ENCODE data around the gene CADM2. TPM values are rescaled to one million over a fixed set of nuclear protein-coding genes. Genes with fewer than 3 reads are reported as not detected.

The CADM2 gene
- total RNA-seq, 1 donor from 2014 or later = 2.9 TPM

GRCh38 chr3:85660451-85660850, 701.7 kb downstream of the CADM2 start:
- no peak for FAIRE-seq
- no peaks in the 10 kb centered on the region for H3K4me1 Mint-ChIP-seq (ENCODE audit: low read depth, unreplicated experiment)
- no peak overlapping the region for H3K9ac ChIP-seq (ENCODE audit: low read length)

DNA sequence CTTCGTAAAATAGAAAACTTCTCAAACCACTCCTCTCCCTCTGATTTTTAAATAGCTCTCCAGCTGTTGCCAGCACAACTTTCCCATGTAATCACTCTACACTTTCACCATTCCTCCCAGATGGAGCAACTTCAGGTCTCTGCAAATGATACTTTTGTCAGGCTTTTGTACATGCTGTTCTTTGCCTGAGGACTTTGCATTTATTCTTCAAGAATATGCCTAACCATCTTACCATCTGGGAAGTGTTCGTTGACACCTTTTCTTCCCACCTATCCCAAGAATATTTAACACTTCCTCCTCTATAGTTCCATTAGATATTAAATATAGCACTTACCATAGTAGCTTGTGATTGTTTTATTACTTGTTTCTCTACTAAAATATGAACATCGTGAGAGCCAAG, 703.7 kb downstream of the CADM2 start:
- Histone ChIP-seq H3K9ac (ENCODE audit: low read length) (no peak overlapping the region), H4K20me1 (ENCODE audit: insufficient read depth, low read length) (no peaks in the 10 kb centered on the region), H3K4me3 (ENCODE audit: insufficient read depth, low read depth, low read length) (no peak overlapping the region), H3K27ac (ENCODE audit: low read depth, low read length) (no peak overlapping the region), H3K79me2 (ENCODE audit: insufficient read depth, low read length) (no peaks in the 10 kb centered on the region), H3K4me2 (ENCODE audit: low read length) (no peak overlapping the region), H2AFZ (ENCODE audit: low read depth, low read length) (no peak overlapping the region), H3K36me3 (ENCODE audit: insufficient read depth, low read length) (no peaks in the 10 kb centered on the region), H3K9me3 (ENCODE audit: insufficient read depth, low read depth, low read length) (no peaks in the 10 kb centered on the region), H3K4me1 (ENCODE audit: insufficient read depth, low read length) (no peaks in the 10 kb centered on the region), H3K27me3 (ENCODE audit: insufficient read depth, low read length) (no peaks in the 10 kb centered on the region)
- no peaks in the 10 kb centered on the region for H3K4me1 Mint-ChIP-seq (ENCODE audit: low read depth, unreplicated experiment)
- H3K9me3 Mint-ChIP-seq (ENCODE audit: unreplicated experiment) = no peaks in the 10 kb centered on the region
- TF ChIP-seq, protein P1, sequence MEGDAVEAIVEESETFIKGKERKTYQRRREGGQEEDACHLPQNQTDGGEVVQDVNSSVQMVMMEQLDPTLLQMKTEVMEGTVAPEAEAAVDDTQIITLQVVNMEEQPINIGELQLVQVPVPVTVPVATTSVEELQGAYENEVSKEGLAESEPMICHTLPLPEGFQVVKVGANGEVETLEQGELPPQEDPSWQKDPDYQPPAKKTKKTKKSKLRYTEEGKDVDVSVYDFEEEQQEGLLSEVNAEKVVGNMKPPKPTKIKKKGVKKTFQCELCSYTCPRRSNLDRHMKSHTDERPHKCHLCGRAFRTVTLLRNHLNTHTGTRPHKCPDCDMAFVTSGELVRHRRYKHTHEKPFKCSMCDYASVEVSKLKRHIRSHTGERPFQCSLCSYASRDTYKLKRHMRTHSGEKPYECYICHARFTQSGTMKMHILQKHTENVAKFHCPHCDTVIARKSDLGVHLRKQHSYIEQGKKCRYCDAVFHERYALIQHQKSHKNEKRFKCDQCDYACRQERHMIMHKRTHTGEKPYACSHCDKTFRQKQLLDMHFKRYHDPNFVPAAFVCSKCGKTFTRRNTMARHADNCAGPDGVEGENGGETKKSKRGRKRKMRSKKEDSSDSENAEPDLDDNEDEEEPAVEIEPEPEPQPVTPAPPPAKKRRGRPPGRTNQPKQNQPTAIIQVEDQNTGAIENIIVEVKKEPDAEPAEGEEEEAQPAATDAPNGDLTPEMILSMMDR (IDR thresholded peaks at IDR 0.05; ENCODE audit: insufficient read depth, low read depth, low read length) = no peak
- no peak for TF ChIP-seq EZH2 (IDR thresholded peaks at IDR 0.05; ENCODE audit: insufficient read depth, low read length)
- H3K27me3 Mint-ChIP-seq (ENCODE audit: low read depth, unreplicated experiment) = no peaks in the 10 kb centered on the region
- H3K4me3 Mint-ChIP-seq (ENCODE audit: unreplicated experiment) = no peak overlapping the region
- DNase-seq (ENCODE audit: low read depth) = no peak
- no peaks in the 10 kb centered on the region for H3K36me3 Mint-ChIP-seq (ENCODE audit: low read depth, unreplicated experiment)
- no peak overlapping the region for H3K27ac Mint-ChIP-seq (ENCODE audit: unreplicated experiment)
- no peak for FAIRE-seq

More at GRCh38 chr3:85660451-85660850, 701.7 kb downstream of the CADM2 start:
- H3K9me3 ChIP-seq (ENCODE audit: insufficient read depth, low read depth, low read length) = no peaks in the 10 kb centered on the region
- H3K4me3 ChIP-seq (ENCODE audit: insufficient read depth, low read depth, low read length) = no peak overlapping the region
- H3K4me1 ChIP-seq (ENCODE audit: insufficient read depth, low read length) = no peaks in the 10 kb centered on the region
- no peaks in the 10 kb centered on the region for H4K20me1 ChIP-seq (ENCODE audit: insufficient read depth, low read length)
- Mint-ChIP-seq H3K27me3 (ENCODE audit: low read depth, unreplicated experiment) (no peaks in the 10 kb centered on the region), H3K4me3 (ENCODE audit: unreplicated experiment) (no peak overlapping the region), H3K36me3 (ENCODE audit: low read depth, unreplicated experiment) (no peaks in the 10 kb centered on the region), H3K9me3 (ENCODE audit: unreplicated experiment) (no peaks in the 10 kb centered on the region), H3K27ac (ENCODE audit: unreplicated experiment) (no peak overlapping the region)
- H2AFZ ChIP-seq (ENCODE audit: low read depth, low read length) = no peak overlapping the region
- TF ChIP-seq, protein P1 (IDR thresholded peaks at IDR 0.05; ENCODE audit: insufficient read depth, low read depth, low read length) = no peak
- TF ChIP-seq EZH2 (IDR thresholded peaks at IDR 0.05; ENCODE audit: insufficient read depth, low read length) = no peak
- H3K27me3 ChIP-seq (ENCODE audit: insufficient read depth, low read length) = no peaks in the 10 kb centered on the region
- DNase-seq (ENCODE audit: low read depth) = no peak
- H3K36me3 ChIP-seq (ENCODE audit: insufficient read depth, low read length) = no peaks in the 10 kb centered on the region
- H3K79me2 ChIP-seq (ENCODE audit: insufficient read depth, low read length) = no peaks in the 10 kb centered on the region
- H3K27ac ChIP-seq (ENCODE audit: low read depth, low read length) = no peak overlapping the region
- no peak overlapping the region for H3K4me2 ChIP-seq (ENCODE audit: low read length)

GRCh38 chr3:85667744-85668143, 709.0 kb downstream of the CADM2 start:
- Histone ChIP-seq H3K9ac (ENCODE audit: low read length) (no peak overlapping the region), H3K4me3 (ENCODE audit: insufficient read depth, low read depth, low read length) (no peak overlapping the region), H3K79me2 (ENCODE audit: insufficient read depth, low read length) (no peaks in the 10 kb centered on the region), H3K27ac (ENCODE audit: low read depth, low read length) (no peak overlapping the region), H3K27me3 (ENCODE audit: insufficient read depth, low read length) (no peaks in the 10 kb centered on the region), H3K4me1 (ENCODE audit: insufficient read depth, low read length) (no peaks in the 10 kb centered on the region), H4K20me1 (ENCODE audit: insufficient read depth, low read length) (no peaks in the 10 kb centered on the region), H3K4me2 (ENCODE audit: low read length) (no peak overlapping the region), H3K9me3 (ENCODE audit: insufficient read depth, low read depth, low read length) (no peaks in the 10 kb centered on the region), H3K36me3 (ENCODE audit: insufficient read depth, low read length) (no peaks in the 10 kb centered on the region), H2AFZ (ENCODE audit: low read depth, low read length) (no peak overlapping the region)
- peaks cover 11% of the 10 kb centered on the region for H3K4me1 Mint-ChIP-seq (ENCODE audit: low read depth, unreplicated experiment)
- FAIRE-seq (no peak), DNase-seq (ENCODE audit: low read depth) (no peak)
- H3K27me3 Mint-ChIP-seq (ENCODE audit: low read depth, unreplicated experiment) = no peaks in the 10 kb centered on the region
- H3K36me3 Mint-ChIP-seq (ENCODE audit: low read depth, unreplicated experiment) = peaks cover 1% of the 10 kb centered on the region
- no peak overlapping the region for H3K27ac Mint-ChIP-seq (ENCODE audit: unreplicated experiment)
- TF ChIP-seq EZH2 (IDR thresholded peaks at IDR 0.05; ENCODE audit: insufficient read depth, low read length) = no peak
- TF ChIP-seq, protein P1 (IDR thresholded peaks at IDR 0.05; ENCODE audit: insufficient read depth, low read depth, low read length) = no peak
- H3K9me3 Mint-ChIP-seq (ENCODE audit: unreplicated experiment) = peaks cover 3% of the 10 kb centered on the region
- H3K4me3 Mint-ChIP-seq (ENCODE audit: unreplicated experiment) = no peak overlapping the region
